Stimulated activated CD8-positive, alpha-beta memory T cell treated with anti-CD3 and anti-CD28 coated beads, Interleukin-2, amount 100 ng/mL, for 48 hours (primary cell): ENCODE measurements around the gene FAM20C.

Source experiments
- DNase-seq, 2 donors: peaks; one replicate each; pipeline ENCODE4 v3.0.0-alpha.2; 2020; ENCODE audit warnings: low read depth in 2 of 2

Gene FAM20C

GRCh38 chr7:226281-226895 is 34.0 kb downstream of the FAM20C start:
- no peak for DNase-seq

GRCh38 chr7:227926-228325 is 35.6 kb downstream of the FAM20C start:
- no peak for DNase-seq

- DNase-seq = no peak
Measured at GRCh38 chr7:228610-229009, 36.2 kb downstream of the FAM20C start.

GRCh38 chr7:229184-229964 is 37.0 kb downstream of the FAM20C start:
- no peak for DNase-seq

GRCh38 chr7:230274-230673 is 37.9 kb downstream of the FAM20C start:
- DNase-seq = no peak

- no peak for DNase-seq
Measured at GRCh38 chr7:231030-231857, 38.9 kb downstream of the FAM20C start.

GRCh38 chr7:231858-232246 is 39.5 kb downstream of the FAM20C start:
- no peak for DNase-seq

- no peak for DNase-seq
Measured at GRCh38 chr7:232410-233248, 40.3 kb downstream of the FAM20C start.

- no peak for DNase-seq
Measured at GRCh38 chr7:233249-234035, 41.1 kb downstream of the FAM20C start.

GRCh38 chr7:234051-234707 is 41.8 kb downstream of the FAM20C start:
- DNase-seq = no peak

- no peak for DNase-seq
Measured at GRCh38 chr7:234708-235553, 42.6 kb downstream of the FAM20C start.

- DNase-seq = no peak
Measured at GRCh38 chr7:235576-236395, 43.4 kb downstream of the FAM20C start.

- DNase-seq = no peak
Measured at GRCh38 chr7:236967-237366, 44.6 kb downstream of the FAM20C start.

- no peak for DNase-seq
Measured at GRCh38 chr7:237385-237784, 45.0 kb downstream of the FAM20C start.

GRCh38 chr7:240146-240676 is 47.8 kb downstream of the FAM20C start:
- no peak for DNase-seq

- no peak for DNase-seq
Measured at GRCh38 chr7:240887-241421, 48.6 kb downstream of the FAM20C start.

- DNase-seq = no peak
Measured at GRCh38 chr7:241513-241912, 49.1 kb downstream of the FAM20C start.
